ENCODE data around the gene DENR. TPM values are rescaled to one million over a fixed set of nuclear protein-coding genes. Genes with fewer than 3 reads are reported as not detected.
A peak's percentile ranks its signal among the peaks of the same experiment; 100 is the strongest.

DENR gene
- total RNA-seq, 2 experiments from 2014 or later = 56.3 to 57.2 TPM

- DNase-seq (no peak), ATAC-seq (no peak)
- H3K27me3 Mint-ChIP-seq = peaks cover 3% of the 10 kb centered on the region
- ChIA-PET POLR2A (interaction anchor here (1.2 to 1.4 kb wide), 2 partner anchors 25 to 203 kb away, joined by 3 read pairs; partner anchors contain the start of genes KNTC1 and RSRC2), CTCF (interaction anchor here (1.3 kb wide), 1 partner anchor 19 kb away, joined by 3 read pairs; no protein-coding TSS in a partner anchor)
- intact Hi-C loops (cut with micrococcal nuclease) = loop anchor here (5.0 kb wide), 1 partner anchor 82 kb away; no protein-coding TSS in a partner anchor
- H3K4me1 Mint-ChIP-seq (ENCODE audit: low read depth) = peaks cover 62% of the 10 kb centered on the region
- H3K36me3 Mint-ChIP-seq (ENCODE audit: low read depth) = peaks cover 2% of the 10 kb centered on the region
- peaks cover 4% of the 10 kb centered on the region for H3K9me3 Mint-ChIP-seq
- peak overlapping the region; percentile 1 for H3K4me3 Mint-ChIP-seq
- H3K27ac Mint-ChIP-seq = peak overlapping the region; percentile 53
- no peak for TF ChIP-seq CTCF (IDR thresholded peaks at IDR 0.05)
Measured at GRCh38 chr12:122729583-122730214, 22.9 kb upstream of the DENR start.

- ChIA-PET POLR2A (interaction anchor here (0.6 to 1.4 kb wide), 3 partner anchors 24 to 712 kb away, joined by 3 read pairs; partner anchors contain the start of genes KNTC1 and RSRC2), CTCF (interaction anchor here (1.3 kb wide), 1 partner anchor 18 kb away, joined by 3 read pairs; no protein-coding TSS in a partner anchor)
- ATAC-seq (peak; percentile 80), DNase-seq (peak; percentile 85)
- peak within 1 kb of the TSS; percentile 1 for H3K4me3 Mint-ChIP-seq
- intact Hi-C loops (cut with micrococcal nuclease) = loop anchor here (5.0 kb wide), 1 partner anchor 83 kb away; no protein-coding TSS in a partner anchor
- no peak for TF ChIP-seq CTCF (IDR thresholded peaks at IDR 0.05)
- peaks cover 3% of the 10 kb centered on the region for H3K27me3 Mint-ChIP-seq
- H3K9me3 Mint-ChIP-seq = peaks cover 4% of the 10 kb centered on the region
- H3K4me1 Mint-ChIP-seq (ENCODE audit: low read depth) = peaks cover 58% of the 10 kb centered on the region
- peaks cover 2% of the 10 kb centered on the region for H3K36me3 Mint-ChIP-seq (ENCODE audit: low read depth)
- peak within 1 kb of the TSS; percentile 53 for H3K27ac Mint-ChIP-seq
Measured at GRCh38 chr12:122730215-122731014, 22.2 kb upstream of the DENR start, which contains the start of gene HCAR1. Gene HCAR1 (minus strand): TSS chr12:122730844. CDS start chr12:122730339, 505 bp downstream.

- Mint-ChIP-seq H3K27ac (peak overlapping the region; percentile 83), H3K27me3 (peaks cover 3% of the 10 kb centered on the region), H3K9me3 (peaks cover 4% of the 10 kb centered on the region), H3K36me3 (ENCODE audit: low read depth) (peaks cover 2% of the 10 kb centered on the region), H3K4me1 (ENCODE audit: low read depth) (peaks cover 48% of the 10 kb centered on the region), H3K4me3 (no peak overlapping the region)
- no peak for ATAC-seq
- ChIA-PET CTCF (no interaction called here), POLR2A (interaction anchor here (0.7 kb wide), 1 partner anchor 20 kb away, joined by 5 read pairs; the partner anchor contains the start of gene DENR)
- no peak for TF ChIP-seq CTCF (IDR thresholded peaks at IDR 0.05)
- peak; percentile 47 for DNase-seq
- intact Hi-C loops (cut with micrococcal nuclease) = loop anchor here (5.0 kb wide), 1 partner anchor 85 kb away; no protein-coding TSS in a partner anchor
Measured at GRCh38 chr12:122732170-122732569, 20.5 kb upstream of the DENR start.

- CTCF ChIA-PET = interaction anchor here (1.0 kb wide), 1 partner anchor 61 kb away, joined by 3 read pairs; no protein-coding TSS in a partner anchor
- no peak for DNase-seq
- no peak overlapping the region for H3K4me3 Mint-ChIP-seq
- POLR2A ChIA-PET = interaction anchor here (0.7 kb wide), 1 partner anchor 20 kb away, joined by 5 read pairs; the partner anchor contains the start of gene DENR
- H3K9me3 Mint-ChIP-seq = peaks cover 4% of the 10 kb centered on the region
- H3K4me1 Mint-ChIP-seq (ENCODE audit: low read depth) = peaks cover 48% of the 10 kb centered on the region
- peaks cover 3% of the 10 kb centered on the region for H3K27me3 Mint-ChIP-seq
- no peak for ATAC-seq
- peaks cover 2% of the 10 kb centered on the region for H3K36me3 Mint-ChIP-seq (ENCODE audit: low read depth)
- peak overlapping the region; percentile 83 for H3K27ac Mint-ChIP-seq
- intact Hi-C loops (cut with micrococcal nuclease) = loop anchor here (5.0 kb wide), 1 partner anchor 85 kb away; no protein-coding TSS in a partner anchor
- TF ChIP-seq CTCF (IDR thresholded peaks at IDR 0.05) = no peak
Measured at GRCh38 chr12:122732611-122733010, 20.0 kb upstream of the DENR start.
